Measurements from ENCODE around the gene ICAM2.
"Not testable (repeated sequence)": the region's sequence is repeated elsewhere in the genome, so short reads cannot be mapped to it uniquely, and the experiment has no call there.

ICAM2 gene

DNA sequence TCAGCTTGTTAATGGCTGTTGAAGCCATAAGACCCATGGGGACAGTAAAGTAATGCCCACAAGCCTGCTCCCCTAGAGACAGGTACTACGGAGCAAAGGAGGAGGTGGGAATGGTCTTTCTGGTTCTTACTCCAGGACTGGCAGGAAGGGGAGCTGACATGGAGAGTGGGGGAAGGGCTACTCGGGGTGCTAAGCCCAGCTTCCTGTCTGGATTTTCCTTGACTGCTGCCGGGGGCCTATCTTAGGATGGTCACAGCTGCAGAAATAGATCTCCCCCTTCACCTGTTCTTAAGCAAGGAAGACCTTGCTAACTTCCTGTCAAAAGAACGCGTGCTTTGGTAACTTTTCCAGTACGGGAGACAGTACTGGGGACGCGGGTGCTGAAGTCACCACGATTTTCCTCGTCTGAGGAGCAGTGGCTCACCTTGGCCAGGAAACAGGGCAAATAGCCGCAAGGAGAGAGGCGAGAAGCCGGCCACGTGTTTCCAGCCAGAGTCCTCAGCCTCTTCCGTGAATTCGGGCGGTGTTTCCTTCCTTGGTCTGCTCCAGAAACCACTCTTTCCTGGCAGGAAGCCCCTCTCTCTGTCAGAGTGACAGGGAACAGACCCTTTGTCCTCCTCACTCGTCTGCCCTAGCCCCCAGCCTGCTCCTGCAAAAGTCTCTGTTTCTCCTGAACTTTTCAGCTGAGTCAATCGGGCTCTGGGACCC is 22.9 kb downstream of the ICAM2 start:
- DNase-seq (ENCODE audit: low read depth, low spot score) = no peak

DNA sequence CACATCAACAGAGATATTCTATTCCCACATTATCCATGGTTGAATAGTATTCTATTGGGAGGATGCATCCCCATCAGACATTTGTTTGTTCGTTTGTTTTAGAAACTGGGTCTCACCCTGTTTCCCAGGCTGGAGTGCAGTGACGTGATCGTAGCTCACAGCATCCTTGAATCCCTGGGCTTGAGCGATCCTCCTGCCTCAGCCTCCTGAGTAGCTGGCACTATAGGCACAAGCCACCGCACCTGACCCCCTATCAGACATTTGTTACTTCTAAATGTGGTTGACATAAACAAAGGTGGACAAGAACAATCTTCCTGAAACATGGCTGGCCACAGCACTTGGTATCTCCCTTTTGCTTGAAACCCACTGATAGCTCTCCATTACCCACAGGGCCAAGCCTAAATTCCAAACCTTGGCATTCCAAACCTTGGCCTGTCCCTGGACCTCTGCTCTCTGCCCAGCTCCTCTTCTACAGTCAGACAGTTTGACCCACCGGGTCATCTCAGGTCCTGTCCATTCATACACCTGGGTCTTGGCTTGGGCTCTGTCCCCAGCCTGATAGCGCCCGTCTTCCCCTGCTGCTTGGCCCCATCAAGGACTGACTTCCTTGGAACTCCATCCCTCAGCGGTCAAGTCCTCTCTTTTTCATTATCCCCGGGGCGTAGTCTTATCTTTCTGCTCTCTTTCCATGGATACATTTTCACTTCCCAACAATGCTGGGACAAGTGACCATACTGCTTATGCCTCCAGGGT is 23.8 kb downstream of the ICAM2 start:
- no peak for DNase-seq (ENCODE audit: low read depth, low spot score)

DNA sequence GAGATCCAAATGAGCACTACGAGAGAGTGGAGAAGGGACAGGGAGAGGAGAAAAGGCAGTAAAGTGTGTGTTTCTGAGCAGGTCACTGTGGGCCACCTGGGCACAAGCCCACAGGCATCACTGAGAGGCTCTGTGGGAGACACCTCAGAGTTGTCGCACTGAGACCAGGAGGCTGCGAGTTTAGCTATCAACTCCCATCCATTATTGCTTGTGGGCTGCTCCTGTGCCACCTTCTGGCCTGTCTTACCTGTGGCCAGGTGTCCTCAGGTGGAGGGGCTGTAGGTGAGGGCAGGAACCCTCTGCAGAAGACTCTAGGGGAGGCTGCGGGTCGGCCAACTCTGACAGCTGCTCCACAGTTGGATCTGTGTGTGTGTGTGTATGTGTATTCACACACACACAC is 24.8 kb downstream of the ICAM2 start:
- DNase-seq (ENCODE audit: low read depth, low spot score) = no peak

DNA sequence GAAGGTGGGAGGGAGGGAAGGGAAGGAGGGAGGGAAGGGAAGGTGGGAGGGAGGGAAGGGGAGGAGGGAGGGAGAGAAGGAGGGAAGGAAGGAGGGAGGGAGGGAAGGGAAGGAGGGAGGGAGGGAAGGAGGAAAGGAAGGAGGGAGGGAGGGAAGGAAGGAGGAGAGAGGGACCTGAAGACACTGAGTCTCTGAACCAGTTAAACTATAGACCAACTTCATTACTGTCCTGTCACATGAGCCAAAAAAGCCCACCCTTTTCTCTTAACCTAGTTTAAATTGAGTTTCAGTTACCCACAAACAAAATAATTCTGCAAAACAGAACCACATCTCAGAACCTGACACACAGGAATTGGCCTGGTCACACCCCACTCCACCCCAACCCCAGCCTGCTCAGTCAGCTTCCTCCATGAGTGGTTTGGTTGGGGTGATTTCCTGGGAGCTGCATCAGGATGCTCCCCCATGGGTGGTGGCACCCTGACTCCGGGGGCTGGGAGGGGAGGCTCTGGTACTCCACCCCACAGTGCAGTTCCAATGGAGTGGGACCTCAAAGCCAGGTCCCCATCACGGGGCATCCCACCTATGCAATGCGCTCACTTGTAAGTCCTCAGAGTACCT is 27.0 kb downstream of the ICAM2 start:
- no peak for DNase-seq (ENCODE audit: low read depth, low spot score)

DNA sequence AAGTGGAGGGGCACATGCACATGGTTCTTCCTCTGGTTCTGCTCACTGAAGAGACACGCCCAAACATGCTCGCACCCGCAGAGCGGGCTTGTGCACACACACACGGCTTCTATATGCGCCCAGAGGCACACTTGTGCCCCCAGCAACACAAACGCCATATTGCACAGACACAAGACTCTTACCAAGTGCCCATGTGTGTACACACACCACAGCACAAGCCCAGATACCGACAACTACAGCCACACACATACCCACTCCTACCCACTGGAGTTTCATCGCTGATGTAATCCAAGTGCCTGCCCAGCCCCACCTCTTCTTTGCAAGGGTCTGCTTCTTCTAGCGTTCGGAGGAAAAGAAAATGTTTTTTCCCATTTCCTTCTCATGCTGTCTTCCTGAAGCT is 28.8 kb downstream of the ICAM2 start:
- no peak for DNase-seq (ENCODE audit: low read depth, low spot score)

DNA sequence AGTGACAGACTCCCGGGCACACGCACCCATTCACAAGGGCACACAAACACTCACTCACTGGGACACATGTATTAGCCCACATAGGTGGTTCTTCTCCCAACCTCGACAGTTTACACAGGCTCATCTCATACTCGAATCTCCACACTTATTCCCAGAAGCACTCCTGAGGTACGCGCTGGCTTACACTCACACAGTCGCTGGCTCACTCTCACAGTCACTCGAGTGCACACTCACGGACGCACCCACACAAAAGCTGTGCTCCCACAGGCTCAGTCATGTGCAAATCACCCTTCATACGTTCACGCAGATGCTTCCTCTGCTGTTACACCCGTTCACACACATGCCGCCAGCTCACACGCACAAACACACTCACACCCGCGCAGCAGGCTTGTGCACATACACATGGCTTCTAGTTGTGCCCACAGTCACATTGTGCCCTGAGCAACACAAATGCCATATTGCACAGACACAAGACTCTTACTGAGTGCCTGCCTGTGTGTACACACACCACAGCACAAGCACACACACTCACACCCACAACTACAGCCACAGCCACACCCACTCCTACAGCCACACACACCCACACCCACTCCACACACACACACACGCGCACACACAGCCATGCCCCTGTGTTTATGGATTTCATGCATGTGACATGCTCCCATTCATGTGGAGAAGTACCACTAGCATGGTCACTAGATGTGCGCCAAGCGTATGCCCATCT is 30.6 kb downstream of the ICAM2 start:
- DNase-seq (ENCODE audit: low read depth, low spot score) = no peak

DNA sequence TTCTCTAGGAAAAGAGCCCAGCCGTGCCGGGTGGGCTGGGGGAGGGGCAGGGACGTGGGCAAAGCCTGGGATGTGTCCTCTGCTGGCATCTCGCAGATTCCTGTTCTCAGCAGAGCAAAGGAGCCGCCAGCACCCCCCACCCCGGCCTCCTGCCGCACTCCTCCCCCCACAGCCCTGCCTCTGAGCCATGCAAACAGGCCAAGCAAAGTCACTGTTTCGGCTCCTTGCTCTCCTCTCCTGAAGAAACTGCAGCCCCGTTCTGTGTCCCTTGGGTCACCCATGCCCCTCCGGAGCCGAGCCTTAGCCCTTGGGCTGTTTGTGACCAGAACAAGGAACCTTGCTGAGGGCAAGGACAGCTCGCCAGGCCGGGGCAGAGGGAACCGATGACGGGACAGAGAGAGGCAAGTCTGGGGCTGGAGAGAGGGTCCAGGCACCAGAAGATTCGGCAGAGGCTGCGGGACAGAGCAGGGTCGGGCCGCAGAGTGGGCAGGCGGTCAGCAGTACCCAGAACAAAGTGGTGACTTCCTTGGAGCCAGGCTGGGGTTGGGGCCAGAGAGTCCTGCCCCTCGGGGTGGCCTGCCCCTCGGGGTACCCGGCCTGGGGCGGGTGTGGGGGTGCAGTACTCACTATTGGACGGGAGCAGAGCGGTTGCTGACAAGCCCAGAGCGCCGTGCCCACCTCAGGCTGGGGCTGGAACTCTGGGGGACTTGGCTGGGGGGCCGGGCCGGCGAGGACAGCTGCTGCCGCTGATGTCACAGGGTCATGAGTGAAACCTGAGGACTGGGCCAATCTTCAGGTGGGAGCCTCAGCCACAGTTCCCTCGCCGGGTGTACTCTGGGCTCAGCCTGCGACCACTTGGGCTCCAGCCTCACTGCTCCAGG is 31.5 kb downstream of the ICAM2 start:
- no peak for DNase-seq (ENCODE audit: low read depth, low spot score)

DNA sequence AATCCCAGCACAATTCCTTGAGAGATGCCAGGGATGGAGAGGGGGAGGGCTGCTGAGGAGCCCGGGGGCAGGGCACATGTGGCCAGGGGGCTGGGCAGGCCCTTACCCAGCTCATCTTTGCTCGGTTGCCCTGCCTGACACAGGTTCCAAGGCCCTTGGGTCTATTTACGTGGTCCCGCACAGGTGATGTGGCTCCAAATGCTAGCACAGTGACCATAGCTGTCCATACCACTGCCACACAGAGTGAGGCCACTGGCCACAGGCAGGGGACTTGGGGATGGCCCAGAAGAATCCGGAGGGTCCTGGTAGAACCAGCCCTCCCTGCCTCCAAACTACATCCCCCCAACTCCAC is 32.3 kb downstream of the ICAM2 start:
- DNase-seq (ENCODE audit: low read depth, low spot score) = no peak

DNA sequence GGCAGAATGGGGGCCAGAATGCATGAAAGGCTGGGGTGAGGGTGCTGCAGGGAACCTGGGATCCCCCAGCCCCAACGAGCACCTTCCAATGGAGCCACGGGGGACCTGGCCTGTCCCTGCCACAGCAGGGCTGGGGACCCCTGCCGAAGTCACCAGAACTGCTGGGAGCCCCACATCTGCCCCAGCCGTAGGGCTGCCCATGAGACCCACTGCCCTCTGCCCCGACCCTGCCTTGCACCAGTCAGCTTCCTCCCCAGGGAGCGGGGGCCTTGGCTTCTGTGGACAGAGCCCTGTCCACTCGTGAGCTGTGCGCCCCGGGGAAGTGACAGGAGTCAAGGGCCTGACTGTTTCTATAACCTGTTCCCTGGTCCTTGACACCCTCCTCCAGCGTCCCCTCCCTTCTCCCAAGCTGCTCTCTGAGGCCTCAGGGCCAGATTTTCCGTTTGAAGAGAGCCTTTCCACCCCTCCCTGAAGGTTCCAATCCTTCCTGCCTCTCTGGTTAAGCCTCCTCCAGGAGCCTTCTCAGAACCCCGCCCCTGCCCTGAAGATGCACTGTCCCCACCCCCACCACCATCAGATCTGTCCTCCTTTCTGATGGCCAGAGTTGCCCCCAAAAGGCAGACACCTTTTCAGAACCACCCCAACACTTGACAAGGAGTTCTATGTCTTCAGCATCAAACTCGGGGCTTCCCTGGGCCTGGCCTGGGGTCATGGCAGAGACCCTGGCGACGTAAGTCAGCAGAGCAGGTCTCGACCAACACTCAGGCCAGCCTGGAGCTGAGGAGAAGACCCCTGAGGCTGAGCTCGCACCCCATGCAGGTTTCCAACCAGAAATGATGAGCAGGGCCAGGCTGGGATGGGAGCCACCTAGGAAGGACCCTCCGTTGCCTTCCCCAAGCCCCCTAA is 33.0 kb downstream of the ICAM2 start:
- DNase-seq (ENCODE audit: low read depth, low spot score) = no peak

DNA sequence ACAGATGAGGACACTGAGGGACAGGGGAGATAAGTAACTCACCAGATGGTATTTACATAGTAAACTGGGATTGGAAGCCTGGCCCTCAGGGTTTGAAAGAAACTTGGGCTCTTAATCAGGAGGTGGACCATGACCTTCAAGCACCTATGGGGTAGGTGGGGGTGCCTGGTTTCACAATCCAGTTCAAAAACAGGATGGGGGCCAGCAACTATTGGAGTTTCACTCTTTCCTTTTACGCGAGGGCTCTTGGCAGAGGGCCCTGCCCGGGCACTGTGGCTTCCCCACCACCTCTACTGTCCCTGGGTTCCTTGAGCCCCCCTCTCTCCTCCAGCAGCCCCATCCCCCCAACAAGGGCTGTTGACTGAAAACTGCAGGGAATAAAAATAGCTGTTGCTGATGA is 33.6 kb downstream of the ICAM2 start:
- no peak for DNase-seq (ENCODE audit: low read depth, low spot score)

DNA sequence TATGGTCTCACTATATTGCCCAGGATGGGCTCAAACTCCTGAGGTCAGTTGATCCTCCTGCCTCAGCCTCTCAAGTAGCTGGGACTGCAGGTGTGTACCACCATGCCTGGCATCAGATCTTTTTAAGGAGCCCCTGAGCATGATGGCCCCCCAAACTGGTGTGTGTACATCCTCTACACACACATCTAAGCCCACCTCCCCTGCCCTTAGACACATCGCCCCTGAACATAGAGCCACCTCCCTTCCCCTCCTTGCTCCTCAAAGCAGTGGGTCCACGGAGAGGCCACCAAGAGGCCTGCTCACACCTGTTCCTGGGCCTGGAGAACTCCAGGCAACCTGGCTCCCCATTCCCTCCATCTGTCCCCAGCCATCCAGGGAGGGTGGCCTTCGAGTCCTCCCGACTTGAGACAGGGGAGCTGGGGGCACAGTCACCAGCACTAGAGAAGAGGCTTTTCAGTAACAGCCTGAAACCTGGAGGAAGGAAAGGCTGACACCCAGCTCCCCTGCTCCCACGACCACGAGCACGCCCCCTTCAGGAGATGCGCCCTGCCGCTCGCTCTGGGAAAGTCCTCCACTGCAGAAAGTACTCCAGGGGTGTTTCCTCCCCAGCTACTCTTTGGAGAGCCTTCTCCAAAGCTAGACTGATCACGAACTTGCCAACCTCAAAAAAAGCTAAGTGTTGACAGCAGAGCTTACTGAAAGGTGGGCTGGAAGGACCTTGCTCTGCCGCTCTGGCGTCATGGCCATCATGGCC is 34.9 kb downstream of the ICAM2 start:
- DNase-seq (ENCODE audit: low read depth, low spot score) = no peak

DNA sequence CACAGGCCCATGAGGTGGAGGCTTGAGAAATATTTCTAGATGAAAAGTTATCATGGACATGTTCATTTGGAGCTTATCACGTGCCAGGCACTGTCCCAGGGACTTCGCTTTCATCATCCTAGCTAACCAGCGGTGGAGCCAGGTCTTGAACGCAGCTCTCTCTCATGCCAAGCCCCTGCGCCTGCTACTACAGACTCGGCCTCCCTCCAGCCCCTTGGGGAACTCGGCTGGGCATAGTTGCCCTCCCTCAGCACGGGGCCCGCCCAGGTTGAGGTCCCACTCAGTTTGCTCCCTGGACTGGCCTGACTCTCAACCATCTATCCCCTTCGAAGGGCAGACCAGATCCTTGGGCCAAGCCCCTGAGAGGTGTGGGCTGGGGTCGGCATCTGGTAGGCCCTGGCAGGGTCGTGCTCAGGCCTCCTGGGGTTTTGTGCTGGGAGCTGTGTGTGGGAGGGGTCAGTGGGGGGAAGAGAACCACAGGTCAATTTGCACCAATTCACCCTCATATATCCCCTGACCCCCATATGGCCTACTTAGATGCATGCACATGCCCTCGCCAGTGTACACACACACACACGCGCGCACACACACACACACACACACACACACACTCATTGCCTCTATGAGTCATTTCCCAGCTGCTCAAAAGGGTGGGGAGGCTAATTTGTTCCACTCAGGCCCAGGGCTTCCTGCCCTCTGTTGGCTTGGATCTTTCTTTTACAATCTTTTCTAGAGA is 35.6 kb downstream of the ICAM2 start:
- DNase-seq (ENCODE audit: low read depth, low spot score) = no peak

DNA sequence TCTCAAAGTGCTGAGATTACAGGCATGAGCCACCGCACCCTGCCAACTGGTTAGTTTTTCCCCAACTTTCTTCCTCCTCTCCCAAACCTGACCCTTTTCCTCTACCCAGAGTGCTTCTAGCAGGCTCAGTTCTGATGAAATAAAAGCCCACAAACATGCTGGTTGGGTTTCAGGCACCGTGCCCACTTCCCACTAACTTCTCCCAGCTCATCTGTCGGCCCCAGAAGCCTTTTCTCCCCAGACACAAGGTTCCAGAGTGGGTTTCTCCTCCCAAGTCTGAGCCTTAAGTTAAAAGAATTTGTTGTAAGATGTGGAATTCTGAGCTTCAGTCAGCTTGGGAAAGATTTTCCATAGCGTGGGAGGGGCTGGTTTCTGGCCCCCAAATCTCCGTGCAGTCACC is 36.2 kb downstream of the ICAM2 start:
- no peak for DNase-seq (ENCODE audit: low read depth, low spot score)

DNA sequence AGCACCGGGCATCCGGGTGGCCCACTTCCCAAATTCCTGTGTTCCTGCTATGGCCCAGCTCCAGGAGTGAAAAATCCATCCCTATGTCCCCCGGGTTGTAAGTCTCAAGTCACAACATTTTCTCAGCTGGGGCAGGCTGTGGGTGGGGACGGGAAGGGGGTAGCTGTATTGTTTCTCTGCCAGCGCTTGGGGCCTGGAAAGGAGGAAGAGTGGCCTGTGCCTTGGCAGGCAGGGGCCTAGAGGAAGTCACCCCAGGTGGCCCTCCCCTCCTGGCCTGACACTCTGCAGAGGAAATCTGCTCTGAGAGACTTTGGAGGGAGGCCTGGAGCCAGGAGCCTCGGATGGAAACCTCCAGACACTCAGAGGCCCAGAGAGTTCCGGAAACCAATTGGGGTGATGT is 37.1 kb downstream of the ICAM2 start:
- no peak for DNase-seq (ENCODE audit: low read depth, low spot score)

DNA sequence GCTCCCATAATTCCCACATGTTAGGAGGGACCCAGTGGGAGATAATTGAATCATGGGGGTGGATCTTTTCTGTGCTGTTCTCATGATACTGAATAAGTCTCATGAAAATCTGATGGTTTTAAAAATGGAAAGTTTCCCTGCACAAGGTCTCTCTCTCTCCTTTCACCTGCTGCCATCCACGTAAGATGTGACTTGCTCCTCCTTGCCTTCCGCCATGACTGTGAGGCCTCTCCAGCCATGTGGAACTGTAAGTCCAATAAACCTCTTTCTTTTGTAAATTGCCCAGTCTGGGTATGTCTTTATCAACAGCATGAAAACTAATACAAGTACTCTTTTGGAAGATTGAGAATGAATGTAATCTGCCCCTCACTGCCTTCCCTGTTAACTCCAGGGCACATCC is 37.8 kb downstream of the ICAM2 start:
- DNase-seq (ENCODE audit: low read depth, low spot score) = not testable (repeated sequence)

DNA sequence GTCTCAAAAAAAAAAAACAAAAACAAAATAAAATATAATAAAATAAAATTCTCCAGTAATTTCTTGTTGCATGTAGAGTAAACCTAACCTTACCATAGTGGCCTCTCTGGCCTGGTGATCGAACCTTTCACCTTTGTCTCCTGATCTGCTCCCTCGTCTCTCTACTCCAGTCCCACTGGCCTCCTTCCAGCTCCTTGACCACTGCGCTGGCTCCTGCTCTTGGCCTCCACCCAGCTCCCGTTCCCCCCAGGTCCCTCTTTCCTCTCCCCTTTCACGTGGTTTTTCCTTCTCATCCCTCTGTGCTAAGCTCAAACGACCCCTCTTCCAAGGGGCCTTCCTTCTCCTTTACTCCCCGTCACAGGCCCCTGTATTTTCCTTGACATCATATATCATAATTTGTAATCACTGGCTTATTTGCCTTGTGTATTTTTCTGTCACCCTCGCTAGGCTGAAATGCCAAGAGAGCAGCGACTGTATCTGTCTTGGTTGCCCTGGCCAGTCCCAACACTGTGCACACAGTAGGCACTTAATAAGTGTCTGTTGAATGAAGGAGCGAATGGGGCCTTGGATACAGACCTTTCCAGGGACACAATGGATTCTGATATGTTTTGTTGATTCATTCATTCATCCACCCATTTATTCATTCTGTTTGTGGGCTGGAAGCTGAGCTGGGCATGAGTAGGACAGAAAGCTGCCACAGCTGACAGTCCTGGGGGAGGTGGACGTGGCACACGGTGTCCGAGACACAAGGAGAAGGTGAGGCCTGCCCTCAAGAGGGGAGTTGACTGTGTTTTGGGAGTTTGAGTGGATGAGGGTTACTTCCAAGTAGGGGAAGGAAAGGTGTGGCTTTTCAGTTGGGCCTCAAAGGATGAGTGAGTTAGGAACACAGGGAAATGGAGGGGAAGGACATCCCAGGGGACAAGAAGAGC is 41.9 kb downstream of the ICAM2 start:
- DNase-seq (ENCODE audit: low read depth, low spot score) = no peak

DNA sequence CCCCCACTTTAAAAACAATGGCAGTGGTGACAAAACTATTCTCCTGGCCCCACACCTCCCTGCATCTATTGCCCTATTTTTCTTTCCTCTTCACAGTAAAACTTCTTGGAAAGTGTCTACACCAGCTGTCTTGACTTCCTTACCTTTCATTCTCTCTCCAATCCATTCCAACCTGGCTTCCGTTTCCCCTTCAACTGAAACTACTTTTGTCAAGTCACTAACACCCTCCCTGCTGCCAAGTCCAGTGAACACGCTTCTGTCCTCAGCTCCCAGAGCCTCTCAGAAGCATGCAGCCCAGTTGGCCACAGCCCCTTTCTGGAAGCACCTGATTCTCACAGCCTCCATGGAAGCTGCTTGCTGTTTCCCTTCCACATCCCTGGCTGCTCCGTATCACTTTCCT is 43.7 kb downstream of the ICAM2 start:
- no peak for DNase-seq (ENCODE audit: low read depth, low spot score)

DNA sequence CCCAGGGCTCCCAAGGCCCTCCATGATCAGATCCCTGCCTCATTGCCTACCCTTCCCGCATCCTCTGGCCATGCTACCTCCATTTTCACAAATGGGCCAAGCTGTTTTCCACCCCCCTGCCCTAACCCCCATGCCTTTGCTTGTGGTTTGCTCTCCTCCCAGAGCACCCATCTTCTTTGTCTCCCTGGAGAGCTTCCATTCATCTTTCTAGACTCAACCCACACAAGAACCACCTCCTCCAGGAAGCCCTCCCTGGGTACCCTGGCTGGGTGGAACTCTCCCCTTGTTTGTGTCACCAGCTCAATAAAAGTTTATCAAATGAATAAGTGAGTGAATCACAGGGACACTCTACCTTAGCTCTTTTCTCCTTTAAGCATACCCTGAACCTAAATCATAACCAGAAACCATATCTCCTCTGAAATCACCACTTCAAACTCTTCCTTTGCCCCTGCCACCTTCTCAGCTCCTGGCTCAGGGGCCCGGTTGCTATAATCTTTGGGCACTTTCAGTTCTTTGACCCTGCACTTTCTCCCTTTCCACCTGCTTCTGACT is 44.8 kb downstream of the ICAM2 start:
- DNase-seq (ENCODE audit: low read depth, low spot score) = no peak
